ENCODE measurements around the gene SNTG2. TPM values are rescaled to one million over a fixed set of nuclear protein-coding genes. Genes with fewer than 3 reads are reported as not detected.

SNTG2 gene
- total RNA-seq, 1 experiment from 2014 or later: not detected

DNA sequence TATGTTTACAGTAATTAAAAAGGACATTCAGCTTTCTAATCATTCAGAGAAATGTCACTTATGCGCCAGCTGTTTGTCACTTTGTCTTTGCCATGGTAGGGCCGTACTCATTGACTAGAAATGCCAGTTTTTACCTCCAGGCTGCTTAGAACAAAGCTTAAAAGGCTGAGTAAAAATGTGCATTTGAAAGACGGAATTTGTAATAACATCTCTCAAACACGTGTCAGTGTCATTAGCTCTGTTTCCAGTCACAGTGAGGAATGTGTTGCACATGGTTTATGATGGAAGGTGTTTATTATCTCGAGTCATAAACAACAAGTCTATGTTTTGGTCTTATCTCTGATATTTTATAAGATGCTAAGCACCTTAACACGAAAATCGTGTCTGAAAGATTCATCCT, 118.2 kb downstream of the SNTG2 start:
- no peaks in the 10 kb centered on the region for H3K4me1 Mint-ChIP-seq (ENCODE audit: low read depth, unreplicated experiment)
- Histone ChIP-seq H3K4me1 (no peaks in the 10 kb centered on the region), H3K36me3 (ENCODE audit: control insufficient read depth, insufficient read depth, low read length) (no peaks in the 10 kb centered on the region), H3K27me3 (replicated peaks; ENCODE audit: control insufficient read depth, insufficient read depth, low read length) (no peaks in the 10 kb centered on the region), H3K9me3 (no peaks in the 10 kb centered on the region), H3K4me3 (ENCODE audit: low read depth, low read length) (no peak overlapping the region)
- peaks cover 16% of the 10 kb centered on the region for H3K27me3 Mint-ChIP-seq (ENCODE audit: insufficient read depth, unreplicated experiment)
- DNase-seq: no peak
- TF ChIP-seq, protein P1, sequence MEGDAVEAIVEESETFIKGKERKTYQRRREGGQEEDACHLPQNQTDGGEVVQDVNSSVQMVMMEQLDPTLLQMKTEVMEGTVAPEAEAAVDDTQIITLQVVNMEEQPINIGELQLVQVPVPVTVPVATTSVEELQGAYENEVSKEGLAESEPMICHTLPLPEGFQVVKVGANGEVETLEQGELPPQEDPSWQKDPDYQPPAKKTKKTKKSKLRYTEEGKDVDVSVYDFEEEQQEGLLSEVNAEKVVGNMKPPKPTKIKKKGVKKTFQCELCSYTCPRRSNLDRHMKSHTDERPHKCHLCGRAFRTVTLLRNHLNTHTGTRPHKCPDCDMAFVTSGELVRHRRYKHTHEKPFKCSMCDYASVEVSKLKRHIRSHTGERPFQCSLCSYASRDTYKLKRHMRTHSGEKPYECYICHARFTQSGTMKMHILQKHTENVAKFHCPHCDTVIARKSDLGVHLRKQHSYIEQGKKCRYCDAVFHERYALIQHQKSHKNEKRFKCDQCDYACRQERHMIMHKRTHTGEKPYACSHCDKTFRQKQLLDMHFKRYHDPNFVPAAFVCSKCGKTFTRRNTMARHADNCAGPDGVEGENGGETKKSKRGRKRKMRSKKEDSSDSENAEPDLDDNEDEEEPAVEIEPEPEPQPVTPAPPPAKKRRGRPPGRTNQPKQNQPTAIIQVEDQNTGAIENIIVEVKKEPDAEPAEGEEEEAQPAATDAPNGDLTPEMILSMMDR (IDR thresholded peaks at IDR 0.05; ENCODE audit: insufficient read depth in 1 of 2, low read depth in 1 of 2, low read length in 1 of 2, severe bottlenecking in 1 of 2, unreplicated experiment in 1 of 2): no peak
- no peak overlapping the region for H3K27ac Mint-ChIP-seq (ENCODE audit: unreplicated experiment)
- ChIA-PET POLR2A (no interaction called here), CTCF (no interaction called here)
- H3K9me3 Mint-ChIP-seq (ENCODE audit: unreplicated experiment): no peaks in the 10 kb centered on the region
- intact Hi-C loops (cut with micrococcal nuclease; ENCODE audit: unreplicated experiment): no loop called here
- BruUV-seq (replicated peaks): no TSS peak
- no peak overlapping the region for H3K4me3 Mint-ChIP-seq (ENCODE audit: unreplicated experiment)
- no peaks in the 10 kb centered on the region for H3K36me3 Mint-ChIP-seq (ENCODE audit: insufficient read depth, unreplicated experiment)

DNA sequence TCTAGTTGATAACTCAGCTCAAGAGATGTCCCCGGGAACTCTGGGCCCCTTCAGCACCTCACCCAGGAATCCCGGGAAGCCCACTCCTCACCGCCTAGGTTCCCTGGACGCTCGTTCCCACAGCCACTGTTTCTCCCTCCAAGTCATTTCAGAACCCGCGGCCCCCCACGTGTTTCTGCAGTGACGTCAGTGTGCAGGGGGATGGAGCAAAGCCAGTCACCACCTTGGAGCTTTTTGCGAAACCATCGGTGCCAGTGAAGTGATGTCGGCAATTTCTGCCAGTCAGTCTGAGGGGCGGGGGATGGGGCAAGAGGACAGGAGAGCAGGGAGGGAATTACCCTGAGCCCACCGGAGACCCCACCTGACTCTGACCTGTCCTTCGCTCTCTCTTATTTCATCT, 119.2 kb downstream of the SNTG2 start:
- H3K27ac Mint-ChIP-seq (ENCODE audit: unreplicated experiment): no peak overlapping the region
- H3K27me3 Mint-ChIP-seq (ENCODE audit: insufficient read depth, unreplicated experiment): peaks cover 9% of the 10 kb centered on the region
- TF ChIP-seq, protein P1 (IDR thresholded peaks at IDR 0.05; ENCODE audit: insufficient read depth in 1 of 2, low read depth in 1 of 2, low read length in 1 of 2, severe bottlenecking in 1 of 2, unreplicated experiment in 1 of 2): no peak
- BruUV-seq (replicated peaks): no TSS peak
- intact Hi-C loops (cut with micrococcal nuclease; ENCODE audit: unreplicated experiment): no loop called here
- DNase-seq: no peak
- Histone ChIP-seq H3K4me3 (ENCODE audit: low read depth, low read length) (no peak overlapping the region), H3K9me3 (no peaks in the 10 kb centered on the region), H3K4me1 (no peaks in the 10 kb centered on the region), H3K27me3 (replicated peaks; ENCODE audit: control insufficient read depth, insufficient read depth, low read length) (no peaks in the 10 kb centered on the region), H3K36me3 (ENCODE audit: control insufficient read depth, insufficient read depth, low read length) (no peaks in the 10 kb centered on the region)
- H3K4me3 Mint-ChIP-seq (ENCODE audit: unreplicated experiment): no peak overlapping the region
- no peaks in the 10 kb centered on the region for H3K4me1 Mint-ChIP-seq (ENCODE audit: low read depth, unreplicated experiment)
- ChIA-PET CTCF (no interaction called here), POLR2A (no interaction called here)
- no peaks in the 10 kb centered on the region for H3K9me3 Mint-ChIP-seq (ENCODE audit: unreplicated experiment)
- no peaks in the 10 kb centered on the region for H3K36me3 Mint-ChIP-seq (ENCODE audit: insufficient read depth, unreplicated experiment)

DNA sequence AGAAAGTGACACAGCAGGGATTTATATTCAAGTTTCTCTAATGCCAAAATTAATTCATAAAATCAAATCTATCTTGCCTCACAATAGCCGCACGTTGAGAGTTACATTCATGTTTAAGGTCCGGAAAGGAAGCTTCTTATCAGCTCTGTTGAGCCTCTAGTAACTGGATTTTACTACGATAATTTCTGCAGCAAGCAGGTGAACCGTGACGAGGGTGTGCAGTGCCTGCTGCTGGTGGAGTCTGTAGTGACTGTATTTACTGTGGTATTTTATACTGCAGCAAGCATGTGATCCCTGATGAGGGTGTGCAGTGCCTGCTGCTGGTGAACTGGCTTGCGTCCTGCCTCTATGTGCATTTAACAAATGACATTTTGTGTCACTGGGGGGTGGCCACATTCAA, 120.0 kb downstream of the SNTG2 start:
- H3K9me3 Mint-ChIP-seq (ENCODE audit: unreplicated experiment): no peaks in the 10 kb centered on the region
- intact Hi-C loops (cut with micrococcal nuclease; ENCODE audit: unreplicated experiment): no loop called here
- Histone ChIP-seq H3K27me3 (replicated peaks; ENCODE audit: control insufficient read depth, insufficient read depth, low read length) (no peaks in the 10 kb centered on the region), H3K4me1 (no peaks in the 10 kb centered on the region), H3K36me3 (ENCODE audit: control insufficient read depth, insufficient read depth, low read length) (no peaks in the 10 kb centered on the region), H3K4me3 (ENCODE audit: low read depth, low read length) (no peak overlapping the region), H3K9me3 (no peaks in the 10 kb centered on the region)
- ChIA-PET POLR2A (no interaction called here), CTCF (no interaction called here)
- H3K36me3 Mint-ChIP-seq (ENCODE audit: insufficient read depth, unreplicated experiment): no peaks in the 10 kb centered on the region
- peaks cover 9% of the 10 kb centered on the region for H3K27me3 Mint-ChIP-seq (ENCODE audit: insufficient read depth, unreplicated experiment)
- H3K4me1 Mint-ChIP-seq (ENCODE audit: low read depth, unreplicated experiment): no peaks in the 10 kb centered on the region
- H3K4me3 Mint-ChIP-seq (ENCODE audit: unreplicated experiment): no peak overlapping the region
- TF ChIP-seq, protein P1 (IDR thresholded peaks at IDR 0.05; ENCODE audit: insufficient read depth in 1 of 2, low read depth in 1 of 2, low read length in 1 of 2, severe bottlenecking in 1 of 2, unreplicated experiment in 1 of 2): no peak
- no TSS peak for BruUV-seq (replicated peaks)
- no peak for DNase-seq
- H3K27ac Mint-ChIP-seq (ENCODE audit: unreplicated experiment): no peak overlapping the region
